Peyer's patch (tissue), 4 donors: ENCODE data around the gene UVRAG. TPM values are rescaled to one million over a fixed set of nuclear protein-coding genes. Genes with fewer than 3 reads are reported as not detected.

Experiments
- DNase-seq, 3 donors: peaks; one replicate each; pipeline ENCODE4 v3.0.0-alpha.2; 2017 to 2019
- H3K27ac ChIP-seq, 4 donors: fragments of 200-600 bp; sonication (generic); one replicate each; pipeline ENCODE4 v1.5.1; 2016 to 2019
- H3K27me3 ChIP-seq, 2 donors: fragments of 200-600 bp; sonication (generic); one replicate each; pipeline ENCODE4 v1.5.1; 2019
- H3K36me3 ChIP-seq, 3 donors: fragments of 200-600 bp; sonication (generic); one replicate each; pipeline ENCODE4 v1.5.1; 2016 to 2019
- H3K4me1 ChIP-seq, 4 donors: fragments of 200-600 bp; sonication (generic); one replicate each; pipeline ENCODE4 v1.5.1; 2016 to 2019
- H3K4me3 ChIP-seq, 4 donors: fragments of 200-600 bp; sonication (generic); 1 replicate in 3 of 4; 2 replicates in 1 of 4; pipeline ENCODE4 v1.5.1; 2016 to 2019; ENCODE audit warnings: mild to moderate bottlenecking in 1 of 4
- H3K9me3 ChIP-seq, 4 donors: fragments of 200-600 bp; sonication (generic); one replicate each; pipeline ENCODE4 v1.5.1; 2016 to 2019; ENCODE audit warnings: mild to moderate bottlenecking in 1 of 4
- CTCF ChIP-seq, 6 experiments: fragments of 450-650 bp in 4 of 6; fragments of 200-600 bp in 2 of 6; sonication (generic) in 1 of 6; IDR thresholded peaks; one replicate each; pipeline ENCODE4 v1.5.1; 2017 to 2019; ENCODE audit warnings: antibody characterized with exemption in 6 of 6, mild to moderate bottlenecking in 3 of 6, moderate library complexity in 1 of 6
- POLR2A ChIP-seq, 2 donors: fragments of 450-650 bp; IDR thresholded peaks; one replicate each; pipeline ENCODE4 v1.5.1; 2017; ENCODE audit warnings: antibody characterized with exemption in 2 of 2, mild to moderate bottlenecking in 2 of 2, moderate library complexity in 2 of 2
- total RNA-seq, 4 donors: library from RNA; depleted of rRNA; stranded (reverse); fragments of >200 nt; gene quantifications; one replicate each; pipeline ENCODE4 v1.1.0, GENCODE V29; 2016

The UVRAG gene
- total RNA-seq, 4 donors from 2014 or later: 13.8 to 64.4 (median 22.1) TPM

- Histone ChIP-seq H3K4me3 (no peak overlapping the region), H3K27me3 (no peaks in the 10 kb centered on the region), H3K4me1 (no peaks in the 10 kb centered on the region), H3K27ac (no peak overlapping the region), H3K9me3 (no peaks in the 10 kb centered on the region), H3K36me3 (peaks cover 0 to 4% (median 0%) of the 10 kb centered on the region in 3 donors)
- no peak for DNase-seq
- TF ChIP-seq POLR2A (IDR thresholded peaks at IDR 0.05) (no peak), CTCF (IDR thresholded peaks at IDR 0.05) (no peak)
Observed at GRCh38 chr11:75911459-75911858, 96.4 kb downstream of the UVRAG start.

- no peaks in the 10 kb centered on the region for H3K27me3 ChIP-seq
- DNase-seq: no peak
- no peak overlapping the region for H3K27ac ChIP-seq
- no peaks in the 10 kb centered on the region for H3K9me3 ChIP-seq
- TF ChIP-seq POLR2A (IDR thresholded peaks at IDR 0.05): no peak
- no peak for TF ChIP-seq CTCF (IDR thresholded peaks at IDR 0.05)
- peaks cover 0 to 5% (median 1%) of the 10 kb centered on the region in 4 donors for H3K4me1 ChIP-seq
- H3K36me3 ChIP-seq: peaks cover 0 to 4% (median 0%) of the 10 kb centered on the region in 3 donors
- H3K4me3 ChIP-seq: no peak overlapping the region
Observed at GRCh38 chr11:75913984-75914383, 99.0 kb downstream of the UVRAG start.

GRCh38 chr11:75916882-75917281, 101.9 kb downstream of the UVRAG start:
- peaks cover 0 to 17% (median 2%) of the 10 kb centered on the region in 4 donors for H3K4me1 ChIP-seq
- DNase-seq: no peak
- H3K9me3 ChIP-seq: no peaks in the 10 kb centered on the region
- H3K27me3 ChIP-seq: no peaks in the 10 kb centered on the region
- H3K4me3 ChIP-seq: no peak overlapping the region
- no peak overlapping the region for H3K27ac ChIP-seq
- peaks cover 0 to 4% (median 0%) of the 10 kb centered on the region in 3 donors for H3K36me3 ChIP-seq
- TF ChIP-seq CTCF (IDR thresholded peaks at IDR 0.05): no peak
- no peak for TF ChIP-seq POLR2A (IDR thresholded peaks at IDR 0.05)

- peaks cover 0 to 1% (median 0%) of the 10 kb centered on the region in 3 donors for H3K36me3 ChIP-seq
- peak overlapping the region in 2 of 4 donors; percentile 12 to 45 for H3K27ac ChIP-seq
- H3K9me3 ChIP-seq: no peaks in the 10 kb centered on the region
- peaks cover 0 to 17% (median 2%) of the 10 kb centered on the region in 4 donors for H3K4me1 ChIP-seq
- TF ChIP-seq CTCF (IDR thresholded peaks at IDR 0.05) (no peak), POLR2A (IDR thresholded peaks at IDR 0.05) (no peak)
- no peak for DNase-seq
- no peak overlapping the region for H3K4me3 ChIP-seq
- H3K27me3 ChIP-seq: no peaks in the 10 kb centered on the region
Observed at GRCh38 chr11:75918331-75918730, 103.3 kb downstream of the UVRAG start.

GRCh38 chr11:75919525-75919924, 104.5 kb downstream of the UVRAG start:
- Histone ChIP-seq H3K4me1 (peaks cover 0 to 22% (median 2%) of the 10 kb centered on the region in 4 donors), H3K27ac (peak overlapping the region in 2 of 4 donors; percentile 12 to 45), H3K4me3 (no peak overlapping the region), H3K9me3 (no peaks in the 10 kb centered on the region), H3K27me3 (no peaks in the 10 kb centered on the region), H3K36me3 (no peaks in the 10 kb centered on the region)
- TF ChIP-seq POLR2A (IDR thresholded peaks at IDR 0.05): no peak
- TF ChIP-seq CTCF (IDR thresholded peaks at IDR 0.05): no peak
- no peak for DNase-seq

GRCh38 chr11:75920848-75921247, 105.8 kb downstream of the UVRAG start:
- DNase-seq: no peak
- TF ChIP-seq CTCF (IDR thresholded peaks at IDR 0.05) (no peak), POLR2A (IDR thresholded peaks at IDR 0.05) (no peak)
- no peak overlapping the region for H3K27ac ChIP-seq
- H3K4me3 ChIP-seq: no peak overlapping the region
- peaks cover 0 to 33% (median 5%) of the 10 kb centered on the region in 4 donors for H3K4me1 ChIP-seq
- no peaks in the 10 kb centered on the region for H3K27me3 ChIP-seq
- H3K36me3 ChIP-seq: no peaks in the 10 kb centered on the region
- H3K9me3 ChIP-seq: no peaks in the 10 kb centered on the region
